GM19043 (cell line): ENCODE data around the gene KCNN3.

ENCODE experiments used
- ATAC-seq: cut with Tn5 transposase; IDR thresholded peaks from one replicate; pipeline ENCODE4 v1.9.1; 2021; ENCODE audit warnings: low read depth; ENCODE audit not compliant: unreplicated experiment

The KCNN3 gene

DNA sequence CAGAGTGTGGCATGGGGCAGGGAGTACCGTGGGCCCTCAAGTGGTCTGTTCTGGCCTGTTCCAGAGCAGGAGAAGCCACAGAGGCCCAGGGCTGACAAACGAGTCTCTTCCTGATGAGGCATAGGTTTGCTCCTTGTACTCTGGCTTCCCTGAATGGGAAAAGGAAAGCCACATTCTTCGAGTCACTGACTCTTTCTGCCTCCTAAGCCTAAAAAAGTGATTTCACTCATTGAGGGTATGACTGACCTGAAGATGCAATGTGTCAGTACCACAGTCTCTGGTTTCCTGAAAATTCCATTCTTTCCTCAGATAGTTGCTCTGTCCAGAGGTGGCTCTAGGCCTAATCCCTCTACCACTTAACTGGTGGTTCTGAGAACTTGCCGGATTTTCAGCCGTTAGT, 92.3 kb downstream of the KCNN3 start:
- ATAC-seq, result no peak

DNA sequence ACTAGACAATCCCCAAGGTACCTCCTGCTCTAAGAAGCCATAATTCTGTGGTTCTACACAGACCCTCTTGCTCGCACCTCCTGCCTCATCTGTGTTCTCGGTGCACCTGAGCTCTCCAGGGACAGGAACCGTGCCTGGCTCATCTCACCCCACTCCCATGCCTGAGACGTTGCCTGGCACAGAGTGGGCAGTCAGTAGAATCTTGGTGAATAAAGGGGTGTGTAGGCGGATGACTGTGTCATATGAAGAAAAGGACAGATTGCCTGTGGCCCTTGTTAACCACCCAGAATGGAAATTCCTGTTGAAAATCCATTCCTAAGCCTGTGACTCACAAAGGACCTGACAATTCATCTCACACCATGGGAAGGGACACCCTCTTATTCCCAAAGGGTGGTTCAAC, 92.9 kb downstream of the KCNN3 start:
- ATAC-seq, result no peak

DNA sequence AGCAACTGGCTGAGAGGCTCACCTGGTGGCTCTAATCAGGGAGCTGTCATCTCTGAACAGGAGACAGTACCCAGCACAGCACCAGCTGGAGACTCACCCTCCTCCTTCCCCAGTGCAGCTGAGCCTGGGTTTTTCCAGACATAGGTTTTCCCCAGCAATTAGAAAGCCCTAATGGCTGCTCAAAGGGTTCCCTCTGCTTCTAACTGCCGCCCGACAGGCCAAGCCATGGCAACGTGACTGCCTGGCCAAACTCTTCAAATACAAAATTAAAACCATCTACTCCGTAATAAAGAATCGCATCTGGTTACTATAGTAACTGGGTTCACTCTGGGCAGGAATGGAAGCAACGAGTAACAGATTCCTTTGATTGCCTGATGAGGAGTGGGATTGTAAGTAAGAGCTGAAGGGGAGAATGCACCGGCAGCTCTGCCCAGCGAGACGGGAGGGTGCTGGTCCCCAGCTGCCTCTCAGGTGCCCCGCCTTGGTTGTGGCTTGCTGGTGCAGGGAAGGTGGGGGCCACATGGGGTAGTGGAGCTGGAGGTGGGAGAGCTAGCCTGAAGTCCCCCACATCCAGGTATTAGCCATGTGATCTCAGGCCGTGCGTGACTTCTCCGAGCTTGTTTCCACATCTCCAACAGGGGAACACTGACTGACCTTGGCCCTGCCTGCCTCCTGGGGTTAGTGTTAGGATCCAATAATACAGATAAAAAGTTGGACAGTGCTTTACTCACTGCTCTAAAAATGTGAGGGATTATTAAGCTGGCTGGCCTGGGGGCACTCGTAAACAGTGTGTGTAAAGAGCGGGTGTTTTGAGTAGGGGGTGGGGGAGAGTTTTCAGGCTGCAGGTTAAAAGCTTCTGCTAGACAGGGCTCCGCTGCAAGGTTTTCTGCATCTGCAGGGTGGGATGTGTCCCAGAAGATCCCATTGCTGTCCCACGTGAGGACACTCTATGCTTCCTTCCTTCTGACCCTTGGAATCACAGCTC, 94.2 kb downstream of the KCNN3 start:
- ATAC-seq, result no peak

DNA sequence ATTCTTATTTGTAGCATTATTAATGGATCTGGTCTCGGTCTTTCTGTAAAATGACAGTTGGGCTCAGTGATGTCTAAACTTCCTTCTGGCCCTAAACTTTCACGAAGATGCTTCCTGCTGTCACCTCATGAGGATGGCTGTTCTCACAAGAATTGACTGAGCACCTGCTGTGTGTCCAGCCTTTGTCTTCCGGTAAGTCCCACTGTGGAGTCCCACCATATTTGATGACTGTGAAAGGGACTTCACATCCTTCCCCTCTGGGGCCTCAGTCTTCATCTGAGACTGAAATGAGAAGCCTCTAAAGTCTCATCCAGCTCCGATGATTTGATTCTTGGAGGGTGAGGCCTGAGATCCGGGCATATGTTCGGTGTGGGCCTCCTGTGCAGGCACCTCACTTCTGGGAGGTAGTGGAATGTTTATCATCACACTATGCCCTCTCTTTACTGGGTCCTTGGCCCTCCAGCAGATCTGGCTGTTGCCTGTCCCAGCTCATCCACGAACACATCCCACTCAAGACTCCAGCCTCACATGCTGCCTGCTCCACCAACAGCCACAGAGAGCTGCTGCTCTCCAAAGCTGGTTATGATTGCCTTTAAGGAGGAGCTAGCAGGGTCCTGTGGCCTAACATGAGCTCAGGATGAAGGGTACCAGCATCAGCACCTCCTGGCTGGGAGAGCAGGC, 95.8 kb downstream of the KCNN3 start:
- no peak for ATAC-seq

DNA sequence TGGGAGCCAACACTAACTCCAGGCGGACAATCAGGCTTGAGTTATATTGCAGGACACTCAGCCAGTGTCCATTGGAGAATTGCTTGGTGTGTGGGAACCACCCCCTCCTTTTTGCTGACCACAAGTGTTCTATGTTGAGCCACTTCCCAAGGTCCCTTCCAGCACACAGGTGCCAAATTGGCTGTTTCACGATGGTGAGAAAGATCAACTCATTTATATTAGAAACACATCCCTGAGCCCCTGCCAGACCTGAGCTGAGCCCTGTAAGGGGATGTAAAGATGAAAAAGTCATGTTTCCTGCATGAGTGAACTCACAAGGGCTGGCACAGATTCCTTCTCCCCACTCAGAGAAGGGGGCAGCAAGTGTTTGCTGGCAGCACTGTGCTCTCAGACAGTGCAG, 96.5 kb downstream of the KCNN3 start:
- no peak for ATAC-seq

DNA sequence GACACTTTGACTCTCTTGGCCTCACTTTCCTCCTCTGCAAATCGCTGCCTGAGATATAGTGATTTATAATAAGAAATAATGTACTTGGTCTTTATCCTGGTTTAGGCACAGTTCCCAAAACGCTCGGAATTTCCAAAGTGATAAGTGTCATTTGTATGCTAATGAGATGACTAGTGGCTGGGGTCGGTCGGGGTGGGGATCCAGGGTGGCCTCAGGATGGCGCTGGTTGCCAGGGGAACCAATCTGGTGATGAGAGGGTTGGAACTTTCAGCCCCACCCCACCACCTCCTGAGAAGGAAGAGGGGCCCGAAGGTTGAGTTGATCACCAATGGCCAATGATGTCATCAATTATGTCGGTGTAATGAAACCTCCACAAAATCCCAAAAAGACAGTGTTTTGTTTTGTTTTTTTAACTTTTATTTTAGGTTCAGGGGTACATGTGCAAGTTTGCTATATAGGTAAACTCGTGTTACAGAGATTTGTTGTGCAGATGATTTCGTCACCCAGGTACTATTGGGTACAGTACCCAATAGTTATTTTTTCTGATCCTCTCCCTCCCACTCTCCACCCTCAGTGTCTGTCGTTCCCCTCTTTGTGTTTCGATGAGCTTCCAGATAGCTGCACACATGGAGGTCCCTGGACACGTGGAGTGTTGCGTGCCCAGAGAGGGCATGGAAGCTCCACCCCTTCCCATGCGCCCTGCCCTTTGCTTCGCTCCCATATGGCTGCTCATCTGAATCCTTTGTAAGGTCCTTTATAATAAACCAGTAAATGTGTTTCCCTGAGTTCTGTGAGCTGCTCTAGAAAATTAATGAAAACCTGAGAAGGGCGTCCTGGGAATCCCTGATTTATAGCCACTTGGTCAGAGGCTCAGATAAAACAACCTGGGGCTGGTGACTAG, 97.2 kb downstream of the KCNN3 start:
- no peak for ATAC-seq

DNA sequence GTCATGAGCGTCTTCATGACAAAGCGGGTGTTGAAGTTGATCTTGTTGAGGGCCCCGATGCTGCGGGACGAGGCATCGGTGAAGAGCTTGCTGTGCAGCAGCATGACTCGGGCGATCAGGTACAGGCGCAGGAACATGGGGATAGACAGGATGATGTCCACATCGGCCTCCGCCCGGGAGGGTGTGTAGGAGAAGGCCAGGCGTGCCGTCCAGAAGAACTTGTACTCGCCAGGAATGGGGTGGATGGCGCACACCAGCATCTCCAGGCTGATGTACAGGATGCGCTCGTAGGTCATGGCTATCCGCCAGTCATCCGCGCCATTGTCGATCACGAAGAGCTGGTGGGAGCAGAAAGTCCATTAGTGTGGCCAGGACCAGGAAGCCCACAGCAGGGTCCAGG, 98.0 kb downstream of the KCNN3 start:
- ATAC-seq, result no peak

DNA sequence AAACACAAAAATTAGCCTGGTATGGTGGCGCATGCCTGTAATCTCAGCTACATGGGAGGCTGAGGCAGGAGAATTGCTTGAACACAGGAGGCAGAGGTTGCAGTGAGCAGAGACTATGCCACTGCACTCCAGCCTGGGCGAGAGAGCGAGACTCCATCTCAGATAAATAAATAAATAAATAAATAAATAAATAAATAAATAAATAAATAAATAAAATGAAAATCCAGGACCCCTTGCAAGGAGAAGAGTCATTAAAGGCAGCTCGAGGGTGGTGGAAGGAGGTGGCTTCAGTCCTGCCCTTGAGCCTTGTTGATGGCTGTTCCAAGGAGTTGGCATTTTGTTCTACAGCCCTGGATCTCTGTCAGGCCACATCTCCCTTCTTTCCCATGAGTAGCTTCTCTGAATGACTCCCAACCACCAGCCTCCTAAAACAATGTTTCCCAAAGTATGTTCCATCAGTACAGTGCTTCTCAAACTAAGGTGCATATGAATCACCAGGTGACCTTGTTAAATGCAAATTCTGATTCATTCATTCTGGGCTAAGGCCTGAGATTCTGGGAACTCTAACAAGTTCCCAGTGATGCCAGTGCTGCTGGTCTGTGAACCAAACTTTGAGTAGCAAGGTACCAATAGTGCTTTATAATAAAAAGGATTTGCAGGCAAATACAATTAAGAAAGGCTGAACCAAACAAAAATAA, 99.0 kb downstream of the KCNN3 start:
- no peak for ATAC-seq

DNA sequence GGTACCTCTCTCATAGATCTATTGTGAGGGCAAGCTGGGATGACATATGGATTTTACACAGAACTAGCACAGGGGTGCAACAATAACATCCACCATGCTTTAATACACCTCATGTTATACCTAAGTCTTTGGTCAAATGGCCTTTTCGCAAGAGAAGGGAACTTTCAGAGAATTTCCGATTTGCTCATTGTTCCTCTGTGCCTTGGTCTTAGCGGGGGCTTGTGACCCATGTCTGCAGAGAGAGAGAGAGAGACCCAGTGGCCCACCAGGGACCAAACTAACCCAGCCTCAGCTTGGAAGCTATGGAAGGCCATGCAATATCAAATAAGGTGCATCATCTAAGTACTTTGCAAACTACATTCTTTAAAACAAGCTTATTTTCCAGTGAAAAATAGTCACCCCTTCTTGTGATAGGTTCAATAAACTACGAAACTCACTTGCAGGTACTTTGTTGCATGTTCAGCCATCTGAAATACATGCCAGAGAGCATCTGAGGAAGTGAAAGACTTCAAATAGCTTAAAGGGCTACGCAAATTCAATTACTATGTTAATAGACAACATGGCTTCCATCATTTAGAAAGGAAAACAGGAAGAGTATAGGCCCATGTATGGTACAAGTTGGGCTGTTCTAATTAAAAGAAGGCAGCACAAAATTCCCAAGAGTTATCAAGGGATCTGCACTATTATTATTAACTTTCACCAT, 100.7 kb downstream of the KCNN3 start:
- ATAC-seq, result no peak

DNA sequence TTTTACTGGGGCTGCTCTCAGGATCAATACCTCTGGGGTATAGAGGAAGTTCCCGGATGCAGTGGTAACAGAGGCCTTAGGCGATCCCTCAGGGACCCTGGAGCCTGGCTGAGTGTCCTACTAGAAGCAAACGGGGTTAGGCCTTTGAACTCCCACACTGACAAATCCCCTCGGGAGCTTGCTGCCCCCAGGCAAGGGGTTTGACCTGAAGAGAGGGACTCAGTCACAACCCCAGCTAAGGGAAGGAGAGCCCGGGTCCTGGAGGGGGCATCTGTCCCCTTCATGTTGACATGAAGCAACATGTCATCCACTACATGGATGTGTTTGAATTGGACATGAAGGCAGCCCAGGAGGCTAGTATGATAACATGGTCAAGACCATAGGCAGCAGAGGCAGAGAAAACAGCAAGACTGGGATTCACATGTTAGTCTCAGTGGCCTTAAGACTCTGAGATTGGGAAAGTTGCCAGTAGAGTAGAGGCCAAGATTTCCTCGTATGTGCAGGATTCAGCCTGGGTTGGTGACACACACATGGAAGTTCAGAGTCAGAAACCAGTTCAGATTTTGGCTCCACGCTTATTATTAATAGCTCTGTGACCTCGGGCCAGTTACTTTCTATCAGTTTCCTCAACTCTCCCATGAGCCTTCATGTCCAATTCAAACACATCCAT, 101.5 kb downstream of the KCNN3 start:
- ATAC-seq, result no peak

DNA sequence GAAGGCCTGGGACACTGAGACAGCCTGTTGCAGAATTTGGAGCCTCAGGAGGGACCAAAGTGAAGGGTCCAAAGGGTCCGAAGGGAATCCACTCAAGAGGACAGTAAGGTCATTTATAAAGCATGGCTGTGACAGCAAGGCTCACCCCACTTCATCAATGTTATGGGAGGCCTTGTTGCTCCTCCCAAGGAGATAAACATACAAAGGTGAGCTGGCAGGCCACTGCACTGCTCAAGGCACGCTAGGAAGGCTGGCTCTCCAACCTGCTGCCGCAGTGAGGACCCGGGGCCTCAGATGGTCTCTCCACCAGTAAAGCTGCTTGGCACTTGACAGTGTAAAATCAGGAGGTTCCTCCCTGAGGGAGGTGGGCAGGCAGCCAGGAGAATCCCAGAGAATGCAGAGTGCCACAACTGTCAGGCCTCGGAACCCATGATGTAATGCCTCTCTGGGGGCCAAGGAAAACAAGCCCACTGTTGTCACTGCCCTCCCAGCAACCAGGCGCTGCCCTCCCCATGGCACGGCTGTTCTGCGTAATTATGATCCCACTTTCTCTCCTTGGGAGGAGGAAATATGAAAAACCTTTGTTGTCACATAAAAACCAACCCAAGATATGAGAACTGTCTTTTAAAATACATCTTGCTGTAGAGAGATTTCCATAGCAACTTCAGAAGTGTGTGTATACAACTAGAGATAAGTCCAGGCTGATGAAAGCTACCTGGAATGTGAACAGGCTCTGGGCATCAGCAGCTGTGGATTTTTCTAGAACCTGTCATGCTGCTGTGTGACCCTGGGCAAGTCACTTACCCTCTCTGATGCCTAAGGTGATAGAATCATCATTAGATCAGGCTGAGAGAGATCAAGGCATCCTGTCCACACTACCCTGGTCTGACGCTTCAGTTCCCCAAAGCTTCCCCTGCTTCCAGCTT, 102.5 kb downstream of the KCNN3 start:
- no peak for ATAC-seq

DNA sequence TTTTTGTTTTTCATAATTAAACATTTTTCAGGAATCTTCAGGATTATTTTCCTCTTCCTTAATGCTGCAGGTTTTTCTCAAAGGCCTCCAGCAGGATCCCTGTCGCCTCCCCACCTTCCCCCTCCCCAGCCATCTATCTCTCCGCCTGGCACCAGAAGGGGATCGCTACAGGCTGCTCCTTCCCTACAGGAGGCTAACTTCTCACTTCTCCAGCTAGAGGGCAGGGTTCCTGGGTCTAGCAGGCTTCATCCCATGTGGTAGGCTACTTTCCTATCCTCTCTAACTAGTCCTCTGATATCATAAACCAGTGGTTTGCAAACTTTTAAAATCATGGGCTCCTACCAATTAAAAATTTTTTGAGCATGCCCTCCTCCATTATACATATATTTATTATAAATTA, 104.1 kb downstream of the KCNN3 start:
- ATAC-seq, result no peak

DNA sequence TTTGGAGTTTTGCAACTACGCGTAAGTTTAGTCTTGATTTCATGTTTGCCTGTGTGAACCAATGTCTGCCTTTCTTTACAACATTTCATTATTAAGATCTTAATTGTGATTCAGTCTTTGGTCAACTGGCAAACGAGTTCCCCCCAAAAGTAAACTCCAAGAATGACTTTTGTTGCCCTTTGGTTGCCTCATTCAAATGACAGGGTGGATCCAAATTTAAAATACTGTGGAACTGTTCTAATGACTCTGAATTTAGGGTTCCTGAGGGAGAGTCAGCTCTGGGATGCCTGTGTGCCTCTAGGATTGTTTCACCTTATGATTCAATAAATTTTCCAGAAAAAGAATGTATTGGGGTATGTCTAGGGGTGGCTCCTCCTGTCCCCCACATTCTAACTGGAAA, 105.3 kb downstream of the KCNN3 start:
- no peak for ATAC-seq

DNA sequence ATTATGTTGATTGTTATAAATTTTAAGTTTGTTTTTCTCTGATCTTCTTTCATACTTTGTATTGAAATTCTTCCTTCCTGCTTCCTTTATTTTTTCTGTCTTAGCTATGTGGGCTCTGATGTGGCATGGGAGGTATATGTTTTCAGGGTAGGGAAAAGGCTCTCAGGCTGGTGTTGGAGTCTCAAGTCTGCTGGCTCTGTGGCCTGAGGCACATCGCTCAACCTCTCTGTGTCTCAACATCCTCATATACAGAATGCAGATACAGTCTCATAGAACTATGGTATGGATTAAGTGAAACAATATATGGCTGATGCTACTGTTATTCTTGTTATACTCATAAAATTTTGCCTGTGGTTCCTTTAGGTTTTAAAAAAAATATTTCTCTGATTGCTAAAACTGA, 105.9 kb downstream of the KCNN3 start:
- ATAC-seq, result no peak

DNA sequence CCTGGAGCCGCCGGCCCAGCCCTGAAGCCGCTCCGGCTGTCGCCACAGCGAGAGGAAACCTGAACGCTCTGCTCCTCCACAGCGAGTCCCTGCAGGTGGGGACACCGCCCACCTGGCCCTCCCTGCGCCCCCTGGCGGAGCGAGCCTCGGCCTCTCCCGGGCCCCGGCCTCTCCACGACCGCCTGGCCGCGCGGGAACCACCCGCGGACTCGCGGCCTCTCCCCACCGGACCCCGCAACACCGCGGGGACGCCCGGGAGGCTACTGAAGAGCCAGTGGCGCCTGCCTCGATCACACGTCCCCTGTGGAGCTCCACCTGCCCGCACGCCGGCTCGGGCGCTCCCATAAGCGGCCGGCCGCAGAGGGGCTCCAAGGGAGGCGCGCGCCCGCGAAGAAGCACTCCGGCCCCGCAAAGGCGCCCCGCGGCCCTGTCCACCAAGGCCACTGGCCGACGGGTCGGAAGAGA, 109.6 kb downstream of the KCNN3 start:
- ATAC-seq, result no peak

DNA sequence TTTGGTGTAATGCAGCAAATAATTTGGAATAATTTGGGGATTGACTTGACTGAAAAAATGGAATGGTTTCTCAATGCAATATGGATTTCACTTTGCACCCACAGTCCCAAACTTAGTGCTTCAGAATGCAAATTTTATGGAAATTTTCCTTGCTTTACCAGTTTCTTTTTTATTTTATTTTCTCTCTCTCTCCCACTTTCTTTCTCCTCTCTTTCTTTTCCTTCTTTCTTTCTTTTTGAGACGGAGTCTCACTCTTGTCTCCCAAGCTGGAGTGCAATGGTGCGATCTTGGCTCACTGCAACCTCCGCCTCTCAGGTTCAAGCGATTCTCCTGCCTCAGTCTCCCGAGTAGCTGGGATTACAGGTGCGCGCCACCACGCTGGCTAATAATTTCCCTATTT, 110.3 kb downstream of the KCNN3 start:
- no peak for ATAC-seq

DNA sequence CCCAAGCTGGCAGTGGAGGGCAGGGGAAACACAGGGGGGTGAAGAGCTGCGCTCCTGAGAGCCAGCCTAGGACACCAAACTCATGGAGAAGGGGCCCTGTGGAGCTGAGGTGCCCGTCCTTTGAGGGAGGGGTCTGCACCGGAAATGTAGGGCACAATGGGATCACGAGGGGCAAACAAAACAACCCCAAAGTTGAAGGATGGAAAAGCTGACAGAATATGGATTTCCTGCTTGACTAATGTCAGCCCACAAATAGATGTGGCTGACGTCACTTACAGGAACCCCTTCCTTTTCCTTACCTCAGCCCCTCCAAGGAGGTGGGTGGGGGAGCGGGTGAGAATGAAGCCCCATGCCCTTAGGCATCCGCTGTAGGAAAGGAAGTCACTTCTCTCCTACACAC, 110.9 kb downstream of the KCNN3 start:
- ATAC-seq, result no peak

DNA sequence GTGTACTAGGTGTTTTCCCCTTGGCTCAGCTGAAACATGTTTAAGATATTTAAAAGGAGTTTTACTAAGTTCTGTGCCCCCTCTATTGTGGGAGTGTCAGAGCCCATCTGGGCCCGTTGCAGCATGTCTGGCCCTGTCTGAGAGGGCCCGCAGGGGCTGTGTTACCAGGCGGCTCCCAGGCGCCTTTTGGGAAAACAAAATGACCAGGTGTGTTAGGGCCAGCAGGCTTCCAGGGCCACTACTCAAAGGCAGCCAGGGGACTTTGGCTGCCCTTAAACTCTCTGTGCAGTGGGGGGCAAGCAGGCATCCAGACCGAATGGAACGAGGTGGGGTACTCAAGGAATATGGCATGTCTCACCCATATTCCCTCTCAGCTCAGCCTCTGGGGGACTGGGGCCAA, 111.7 kb downstream of the KCNN3 start:
- no peak for ATAC-seq
